CD4-positive, alpha-beta T cell treated with Interleukin-17A for 4 hours (primary cell): ENCODE results near the gene SLC6A7.

Experiments used
- DNase-seq: peaks from one replicate; pipeline ENCODE4 v3.0.0-alpha.2; 2020; ENCODE audit warnings: mixed read lengths

SLC6A7 gene

DNA sequence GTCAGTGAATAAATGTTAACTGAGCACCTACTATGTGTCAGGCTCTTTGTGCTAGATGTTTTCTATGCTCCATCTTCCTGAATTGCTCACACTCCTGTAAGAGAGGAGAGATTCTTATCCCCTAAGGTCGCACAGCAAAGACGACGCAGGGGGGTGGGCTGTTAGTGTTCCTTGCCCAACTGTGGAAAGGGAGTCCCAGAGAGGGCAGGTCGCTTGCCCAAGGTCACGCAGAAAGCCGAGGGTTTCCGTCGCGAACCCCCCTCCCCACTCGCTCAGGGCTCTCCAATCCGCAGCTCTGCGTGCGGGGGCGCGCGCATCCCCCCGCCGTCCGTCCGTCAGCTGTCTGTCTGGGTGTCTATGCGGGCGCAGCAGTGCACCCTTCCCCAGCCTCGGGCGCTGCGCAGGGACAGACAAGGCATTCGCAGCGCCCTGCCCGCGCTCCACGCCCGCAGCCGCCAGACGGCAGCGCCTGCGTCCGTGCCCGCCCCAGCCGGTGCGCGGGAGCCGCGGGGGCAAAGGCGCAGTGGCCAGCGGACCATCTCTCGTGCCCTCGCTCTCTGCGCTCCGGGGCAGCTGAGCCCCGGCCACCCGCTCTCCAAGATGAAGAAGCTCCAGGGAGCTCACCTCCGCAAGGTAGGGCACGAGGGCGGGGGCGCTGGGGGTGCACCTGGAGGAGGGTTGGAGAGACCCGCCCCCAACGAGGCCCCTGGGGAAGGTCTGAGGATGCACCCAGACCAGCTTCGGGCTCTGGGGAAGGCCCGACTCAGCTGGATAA is at the start of gene SLC6A7:
SLC6A7 (plus strand) TSS at position 335 of the 775 bp plus-strand sequence; CDS start at position 601, 266 bp downstream.
- DNase-seq: no peak

DNA sequence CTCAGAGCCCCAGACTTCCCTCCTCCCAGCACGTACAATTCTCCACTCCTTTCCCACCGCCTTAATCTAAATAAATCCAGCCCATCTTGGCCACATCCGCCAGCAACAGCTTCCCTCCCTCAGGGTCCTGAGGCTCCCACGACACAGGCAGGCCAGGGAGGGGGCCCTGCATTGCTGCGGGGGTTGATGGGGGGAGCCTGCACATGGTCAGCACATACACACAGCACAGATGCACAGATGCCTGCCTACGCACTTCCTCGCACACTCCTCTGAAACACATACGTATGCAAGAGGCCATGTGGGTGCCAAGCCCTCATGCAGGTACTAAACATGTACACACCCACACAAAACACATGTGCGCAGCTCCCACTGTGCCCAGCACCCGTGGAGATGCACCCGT is 49.0 kb upstream of the SLC6A7 start:
- DNase-seq: no peak

GRCh38 chr5:150141544-150142184 is 48.2 kb upstream of the SLC6A7 start:
- DNase-seq: no peak

GRCh38 chr5:150142185-150142958 is 47.5 kb upstream of the SLC6A7 start:
- DNase-seq: no peak

DNA sequence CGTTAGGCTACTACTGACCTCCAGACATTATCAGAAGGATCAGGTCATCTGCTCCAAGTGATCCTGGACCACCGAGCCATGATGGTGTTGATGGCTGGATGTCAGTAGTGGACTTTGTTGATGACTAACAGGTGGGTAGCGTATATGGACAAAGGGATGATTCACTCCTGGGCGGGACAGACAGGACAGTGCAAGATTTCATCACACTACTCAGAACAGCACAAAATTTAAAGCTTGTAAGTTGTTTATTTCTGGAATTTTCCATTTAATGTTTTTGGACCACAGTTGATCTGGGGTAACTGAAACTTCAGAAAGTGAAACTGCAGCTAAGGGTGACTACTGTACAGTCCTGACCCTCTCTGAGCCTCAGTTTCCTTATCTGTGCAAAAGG is 46.9 kb upstream of the SLC6A7 start:
- DNase-seq: no peak

DNA sequence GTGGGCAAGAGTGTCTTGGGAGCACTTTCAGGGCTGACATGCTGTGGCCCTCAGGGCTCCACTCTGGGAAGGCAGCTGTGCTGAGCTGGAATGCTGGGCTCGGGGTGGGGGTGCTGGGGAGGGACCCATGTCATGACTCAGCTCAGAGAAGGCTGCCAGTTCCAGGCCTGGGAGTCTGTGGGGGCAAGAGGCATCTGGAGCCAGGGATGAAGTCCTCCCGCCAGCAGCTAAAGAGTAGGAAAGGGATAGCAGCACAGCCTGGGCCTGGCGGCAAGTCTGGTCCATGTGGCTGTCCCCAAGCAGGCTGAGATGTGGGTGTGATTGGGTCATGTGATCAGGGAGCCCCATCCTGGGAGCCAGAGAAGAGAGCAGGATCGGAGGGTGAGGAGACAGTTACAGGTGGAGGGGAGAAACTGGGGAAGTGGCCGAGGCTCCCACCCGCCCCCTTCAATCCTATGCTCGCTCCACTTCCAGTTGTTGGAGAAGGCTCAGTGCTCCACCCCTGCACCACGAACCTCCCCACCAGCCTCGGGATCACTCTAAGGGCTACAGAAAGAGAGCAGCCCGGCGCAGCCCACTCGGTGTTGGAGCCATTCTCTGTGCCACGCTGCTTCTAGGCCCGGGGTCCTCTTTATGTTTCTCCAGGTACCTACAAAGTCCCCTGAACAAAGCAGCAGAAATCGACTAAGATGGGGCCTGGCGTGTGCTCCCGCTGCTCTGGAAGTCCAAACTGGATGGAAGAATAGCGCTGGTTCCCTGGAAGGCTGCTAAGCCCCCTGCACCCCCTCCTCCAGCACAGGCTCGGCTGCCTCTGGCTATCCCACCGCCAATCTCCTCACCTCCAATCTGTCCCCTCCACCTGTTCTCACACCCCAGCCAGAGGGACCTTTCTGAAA is 46.3 kb upstream of the SLC6A7 start:
- DNase-seq: no peak

DNA sequence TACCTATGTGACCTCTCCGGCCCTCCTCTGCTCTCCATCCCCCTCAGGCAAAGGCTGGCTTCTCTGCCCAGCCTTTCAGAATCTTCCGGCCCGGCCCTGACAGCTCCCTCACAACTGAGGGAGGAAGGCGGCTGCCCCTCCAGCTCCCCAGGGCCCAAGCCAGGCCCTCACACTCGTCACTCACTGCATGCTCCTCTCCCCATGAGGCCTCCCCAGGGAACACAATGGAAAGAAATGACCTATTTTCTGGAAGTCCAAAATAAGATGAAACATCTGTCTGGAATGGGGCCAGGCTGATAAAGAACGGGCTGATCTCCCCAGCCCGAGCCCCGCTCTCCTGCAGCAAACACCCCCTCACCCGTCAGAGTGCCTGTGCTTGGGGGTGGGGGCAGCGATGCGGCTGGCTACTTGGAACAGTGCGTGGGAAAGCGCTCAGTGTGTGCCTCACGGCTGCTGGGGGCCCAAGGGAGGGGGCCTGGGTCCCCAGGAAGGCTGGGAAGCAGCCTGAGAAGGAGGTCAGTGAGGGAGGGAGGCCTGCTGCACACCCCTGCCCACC is 45.5 kb upstream of the SLC6A7 start:
- DNase-seq: no peak

GRCh38 chr5:150144879-150145278 is 45.0 kb upstream of the SLC6A7 start:
- no peak for DNase-seq

DNA sequence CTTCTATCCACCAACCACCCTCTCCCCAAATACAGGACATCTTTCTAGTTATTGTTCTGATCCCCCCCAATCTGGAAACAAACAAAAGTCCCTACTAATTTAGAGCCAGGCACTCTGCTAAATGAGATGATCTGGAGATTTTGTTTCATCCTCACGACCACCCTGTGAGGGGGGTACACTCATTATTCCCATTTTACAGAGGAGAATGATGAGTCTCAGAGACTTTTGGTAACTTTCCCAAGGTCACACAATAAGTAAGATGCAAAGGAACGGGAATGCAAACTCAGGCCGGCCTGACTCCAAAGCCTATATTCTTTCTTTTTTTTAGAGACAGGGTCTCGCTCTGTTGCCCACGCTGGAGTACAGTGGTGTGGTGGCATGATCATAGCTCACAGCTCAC is 43.6 kb upstream of the SLC6A7 start:
- no peak for DNase-seq

DNA sequence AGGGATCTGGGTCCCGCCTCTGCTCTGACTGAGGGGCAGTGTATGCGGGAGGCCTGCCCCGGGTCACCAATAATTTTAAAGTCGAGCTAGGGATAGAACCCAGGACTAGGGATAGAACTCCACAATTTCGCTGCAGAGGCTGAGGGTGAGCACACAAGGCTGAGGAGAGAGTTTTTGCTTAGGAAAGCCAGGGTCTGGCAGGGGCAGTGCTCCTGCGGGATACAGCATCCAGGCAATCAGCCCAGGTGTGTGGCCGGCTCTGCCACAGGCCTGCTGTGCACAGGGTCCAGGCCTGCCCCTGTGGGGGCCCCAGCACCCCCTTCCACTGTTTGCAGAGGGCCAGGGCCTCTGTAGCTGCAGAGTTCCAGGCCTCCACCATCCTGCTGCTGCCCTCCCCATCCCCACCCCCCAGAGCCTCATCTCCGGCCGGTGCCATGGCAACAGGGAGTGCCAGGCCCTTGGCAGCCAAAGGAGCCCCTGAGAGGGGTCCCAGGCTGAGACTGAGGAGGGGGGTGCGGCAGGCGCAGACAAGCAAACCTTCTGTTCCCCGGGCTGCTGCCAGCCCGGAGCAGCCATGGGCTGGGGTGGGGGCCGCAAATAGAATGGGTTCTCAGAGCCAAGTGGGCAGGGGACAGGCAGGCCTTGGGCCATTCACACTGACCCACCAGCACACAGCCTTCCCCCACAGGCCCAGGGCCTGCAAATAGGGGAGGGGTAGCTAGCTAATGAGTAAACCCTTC is 42.8 kb upstream of the SLC6A7 start:
- DNase-seq: no peak

DNA sequence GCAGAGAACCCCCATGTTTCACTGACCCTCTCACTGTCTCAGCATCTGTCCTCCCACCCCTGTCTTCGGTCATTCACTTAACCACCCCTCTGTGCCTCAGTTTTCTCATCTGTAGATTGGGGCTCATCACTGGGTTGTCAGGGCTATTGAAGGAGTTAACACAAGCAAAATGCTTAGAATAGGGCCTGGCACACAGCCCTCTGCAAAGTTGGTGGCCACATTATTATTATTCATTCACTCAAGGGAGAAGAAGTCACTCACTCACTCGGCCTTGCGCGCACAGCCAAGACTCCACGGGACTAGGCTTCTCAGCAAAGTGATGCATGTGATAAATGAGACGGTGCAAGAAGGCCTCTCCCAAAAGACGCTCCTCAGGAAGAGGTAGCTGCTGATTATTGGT is 42.2 kb upstream of the SLC6A7 start:
- no peak for DNase-seq

- DNase-seq: no peak
Observed at GRCh38 chr5:150148117-150148927, 41.5 kb upstream of the SLC6A7 start.

DNA sequence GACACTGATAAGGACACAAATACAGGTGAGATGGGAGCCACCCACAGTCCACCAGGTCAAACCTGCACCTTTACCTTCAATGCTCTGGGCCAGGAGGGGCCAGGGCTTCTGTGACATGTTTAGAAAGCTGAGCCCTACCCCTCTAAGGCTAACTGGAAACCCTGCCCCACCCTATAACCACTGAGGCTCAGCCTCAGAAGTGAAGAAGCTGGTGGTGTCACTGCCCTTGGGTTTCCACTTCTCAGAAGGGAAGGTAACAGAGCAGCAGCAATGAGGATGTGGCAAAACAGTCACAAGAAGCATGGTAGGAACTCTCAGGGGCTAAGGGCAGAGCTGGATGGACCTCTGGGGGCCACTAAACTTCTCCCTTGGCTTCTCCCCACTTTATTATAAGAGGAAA is 40.2 kb upstream of the SLC6A7 start:
- DNase-seq: no peak

- no peak for DNase-seq
Observed at GRCh38 chr5:150152636-150153462, 37.0 kb upstream of the SLC6A7 start.

DNA sequence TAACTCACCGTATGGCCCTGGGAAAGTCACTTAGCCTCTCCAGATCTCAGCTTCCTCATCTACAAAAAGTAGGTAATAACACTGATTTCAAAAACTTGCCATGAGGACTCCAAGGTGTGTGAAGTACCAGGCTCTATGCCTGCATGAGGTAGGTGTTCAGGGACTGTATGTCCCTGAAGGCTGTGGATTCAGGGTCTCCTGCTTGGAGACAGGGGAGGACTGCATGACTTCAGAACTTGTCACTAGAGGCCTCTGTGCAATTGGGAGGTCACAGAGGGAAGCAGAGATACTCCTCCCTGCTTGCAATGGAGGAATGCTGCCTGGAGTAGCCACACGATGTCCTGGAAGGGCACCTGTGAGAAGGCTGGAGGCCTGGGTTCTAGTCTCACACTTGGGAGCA is 36.4 kb upstream of the SLC6A7 start:
- DNase-seq: no peak

- DNase-seq: no peak
Observed at GRCh38 chr5:150153957-150154617, 35.8 kb upstream of the SLC6A7 start.

GRCh38 chr5:150154618-150155128 is 35.2 kb upstream of the SLC6A7 start:
- DNase-seq: no peak

DNA sequence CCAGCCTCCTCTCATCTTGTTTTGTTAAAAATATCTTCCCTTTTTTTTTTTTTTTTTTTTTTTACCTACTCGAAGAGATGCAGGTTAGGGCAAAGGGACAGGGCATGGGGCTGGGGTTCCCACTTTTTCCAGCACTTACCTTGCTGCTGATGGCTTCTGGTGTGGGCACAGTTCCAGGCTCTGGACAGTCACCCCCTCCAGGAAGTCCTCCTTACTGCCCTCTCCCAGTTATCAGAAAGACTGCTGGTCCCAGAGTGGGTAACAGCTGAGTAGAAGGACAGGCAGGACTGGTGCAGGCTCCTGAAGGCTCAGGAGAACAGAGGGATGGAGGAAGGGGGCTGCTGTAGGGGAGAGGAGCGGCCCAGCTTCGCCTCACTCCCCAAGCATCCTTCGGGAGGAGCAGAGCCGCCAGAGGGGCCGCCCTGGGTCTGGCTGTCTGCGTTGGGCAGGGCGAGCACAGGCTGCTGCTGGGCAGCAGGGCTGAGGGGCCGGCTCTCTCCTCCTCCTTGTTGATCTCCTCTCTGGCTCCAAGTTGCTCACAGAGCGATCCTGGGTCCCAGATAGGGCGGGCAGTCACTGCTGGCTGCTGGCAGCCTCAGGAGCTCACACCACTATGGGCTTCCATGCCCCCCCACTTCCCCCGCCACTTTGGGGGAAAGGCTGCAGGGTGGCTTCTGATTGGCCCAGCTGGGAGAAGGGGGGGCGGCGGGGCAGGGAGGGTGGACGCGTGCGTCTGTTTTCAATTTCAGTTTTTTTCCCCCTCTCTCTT is 34.4 kb upstream of the SLC6A7 start, which contains the start of gene PDGFRB:
PDGFRB (minus strand) TSS at position 588 of the 769 bp plus-strand sequence. CDS start 18,798 bp downstream, outside the sequence.
- DNase-seq: peak; percentile 29
